HepG2 (cell line): ENCODE data around the gene COPS6. TPM values are rescaled to one million over a fixed set of nuclear protein-coding genes. Genes with fewer than 3 reads are reported as not detected.
A peak's percentile ranks its signal among the peaks of the same experiment; 100 is the strongest.

Source experiments
- ARNT ChIP-seq: fragments of 450-650 bp; IDR thresholded peaks from 2 replicates; pipeline ENCODE4 v1.6.1; 2017
- BRD4 ChIP-seq: sonication (generic); formaldehyde crosslinking; IDR thresholded peaks from 2 replicates; pipeline ENCODE4 v1.4.0; 2020; ENCODE audit warnings: missing genetic modification reagents
- BRF2 ChIP-seq: sonication (generic); formaldehyde crosslinking; IDR thresholded peaks from 2 replicates; pipeline ENCODE4 v1.8.1; 2022; ENCODE audit warnings: mild to moderate bottlenecking, missing genetic modification reagents
- CBFB ChIP-seq: sonication (generic); formaldehyde crosslinking; IDR thresholded peaks from 2 replicates; pipeline ENCODE4 v1.4.0; 2020; ENCODE audit warnings: missing genetic modification reagents
- FOXK2 ChIP-seq: fragments of 450-650 bp; IDR thresholded peaks from 2 replicates; pipeline ENCODE4 v1.6.1; 2016
- FOXP4 ChIP-seq: sonication (generic); formaldehyde crosslinking; IDR thresholded peaks from 2 replicates; pipeline ENCODE4 v1.4.0; 2020; ENCODE audit warnings: missing genetic modification reagents
- KMT2B ChIP-seq: IDR thresholded peaks from 2 replicates; pipeline ENCODE4 v1.6.1; 2016; ENCODE audit warnings: missing genetic modification reagents, missing compliant biosample characterization
- MIXL1 ChIP-seq: IDR thresholded peaks from 2 replicates; pipeline ENCODE4 v1.6.1; 2016
- NBN ChIP-seq: fragments of 450-650 bp; conservative IDR thresholded peaks from 2 replicates; pipeline ENCODE4 v1.6.1; 2017
- NPAS2 ChIP-seq: sonication (generic); formaldehyde crosslinking; IDR thresholded peaks from 2 replicates; pipeline ENCODE4 v1.8.0; 2022; ENCODE audit warnings: mild to moderate bottlenecking, missing genetic modification reagents, borderline replicate concordance
- PHF21A ChIP-seq: sonication (generic); formaldehyde crosslinking; IDR thresholded peaks from 2 replicates; pipeline ENCODE4 v1.5.0; 2020; ENCODE audit warnings: mild to moderate bottlenecking, missing genetic modification reagents
- SNAPC2 ChIP-seq: sonication (generic); formaldehyde crosslinking; IDR thresholded peaks from 2 replicates; pipeline ENCODE4 v1.8.1; 2022; ENCODE audit warnings: mild to moderate bottlenecking, missing genetic modification reagents
- SUZ12 ChIP-seq: fragments of 150-350 bp; IDR thresholded peaks from 2 replicates; pipeline ENCODE4 v1.6.1; 2014; ENCODE audit warnings: low read depth, low read length
- ZBTB25 ChIP-seq: IDR thresholded peaks from 2 replicates; pipeline ENCODE4 v1.6.1; 2018; ENCODE audit warnings: missing genetic modification reagents
- ZBTB8A ChIP-seq: sonication (generic); formaldehyde crosslinking; IDR thresholded peaks from 2 replicates; pipeline ENCODE4 v1.4.0; 2020; ENCODE audit warnings: mild to moderate bottlenecking, low read depth, missing genetic modification reagents, borderline replicate concordance
- ZHX1 ChIP-seq: sonication (generic); formaldehyde crosslinking; IDR thresholded peaks from 2 replicates; pipeline ENCODE4 v1.8.1; 2022; ENCODE audit warnings: low read depth, mild to moderate bottlenecking, missing genetic modification reagents
- ZNF17 ChIP-seq: sonication (generic); formaldehyde crosslinking; IDR thresholded peaks from 2 replicates; pipeline ENCODE4 v1.5.0; 2020; ENCODE audit warnings: mild to moderate bottlenecking, missing genetic modification reagents
- ZNF205 ChIP-seq: IDR thresholded peaks from 2 replicates; pipeline ENCODE4 v1.6.1; 2018; ENCODE audit warnings: missing biosample characterization, missing genetic modification reagents
- ZNF260 ChIP-seq: sonication (generic); formaldehyde crosslinking; IDR thresholded peaks from 2 replicates; pipeline ENCODE4 v1.4.0; 2020; ENCODE audit warnings: missing genetic modification reagents, low read depth, mild to moderate bottlenecking, borderline replicate concordance
- ZNF354B ChIP-seq: sonication (generic); formaldehyde crosslinking; IDR thresholded peaks from 2 replicates; pipeline ENCODE4 v1.8.0; 2022; ENCODE audit warnings: mild to moderate bottlenecking, missing genetic modification reagents
- ZNF44 ChIP-seq: sonication (generic); formaldehyde crosslinking; IDR thresholded peaks from 2 replicates; pipeline ENCODE4 v1.5.1; 2020; ENCODE audit warnings: mild to moderate bottlenecking, missing genetic modification reagents
- ZNF543 ChIP-seq: sonication (generic); formaldehyde crosslinking; IDR thresholded peaks from 2 replicates; pipeline ENCODE4 v1.4.0; 2020; ENCODE audit warnings: mild to moderate bottlenecking, missing genetic modification reagents
- ZNF720 ChIP-seq: sonication (generic); formaldehyde crosslinking; IDR thresholded peaks from 2 replicates; pipeline ENCODE4 v1.4.0; 2020; ENCODE audit warnings: missing genetic modification reagents
- ZNF841 ChIP-seq: sonication (generic); formaldehyde crosslinking; IDR thresholded peaks from 2 replicates; pipeline ENCODE4 v1.8.1; 2023; ENCODE audit warnings: missing genetic modification reagents, borderline replicate concordance
- polyA plus RNA-seq, 8 experiments: library from polyadenylated mRNA; depleted of rRNA in 3 of 8; stranded (reverse) in 7 of 8; unstranded in 1 of 8; fragments of >200 nt; fragmentation: Illumina TruSeq in 4 of 8; extraction: Trizol in 4 of 8; gene quantifications; 2 replicates each; pipeline versions ENCODE4 v1.2.1 to v1.2.3, GENCODE V29; 2011 to 2016; ENCODE audit warnings: low read depth in 4 of 8, missing spikeins in 1 of 8, mixed read lengths in 1 of 8; ENCODE audit not compliant: insufficient read depth in 1 of 8
- total RNA-seq, 5 experiments: library from RNA; depleted of rRNA; stranded (reverse); fragments of >200 nt; fragmentation: Illumina TruSeq; extraction: Trizol; gene quantifications; 2 replicates each; pipeline ENCODE4 v1.2.3, GENCODE V29; 2016; ENCODE audit warnings: low read depth in 1 of 5

The COPS6 gene
- total and polyA plus RNA-seq, 2 of the 13 experiments (the other 11 are each of a cell fraction or from before 2014, with no cell fraction given), result 33.4 to 117 TPM

- TF ChIP-seq ZNF44 (peak; percentile 63; the same call in 1 of the 2 replicates), ZHX1 (CRISPR knock-in tag) (no peak; the same call in 1 of the 2 replicates), KMT2B (peak; percentile 84; the same call in 1 of the 2 replicates), BRF2 (CRISPR knock-in tag) (no peak), ZBTB25 (CRISPR knock-in tag) (peak; percentile 90), ZNF17 (CRISPR knock-in tag) (no peak), SNAPC2 (no peak), ZBTB8A (CRISPR knock-in tag) (no peak), ARNT (no peak), PHF21A (CRISPR knock-in tag) (peak; percentile 68; the same call in 1 of the 2 replicates), ZNF205 (peak; percentile 76; the same call in 1 of the 2 replicates), ZNF260 (CRISPR knock-in tag) (no peak), ZNF543 (no peak), CBFB (CRISPR knock-in tag) (0 out of 2 replicates have a peak, but pooled peaks have one; percentile 39), ZNF354B (CRISPR knock-in tag) (no peak), NBN (no peak), BRD4 (CRISPR knock-in tag) (0 out of 2 replicates have a peak, but pooled peaks have one; percentile 52), ZNF841 (CRISPR knock-in tag) (no peak), NPAS2 (CRISPR knock-in tag) (no peak), SUZ12 (no peak), MIXL1 (CRISPR knock-in tag) (no peak), FOXK2 (no peak), FOXP4 (no peak), ZNF720 (CRISPR knock-in tag) (no peak)
These were observed 39.1 kb upstream of the COPS6 start, which contains the start of gene ZSCAN21 (continued) for GRCh38 chr7:100049441-100050291.
